ENCODE results near the gene LRP1B. TPM values are rescaled to one million over a fixed set of nuclear protein-coding genes. Genes with fewer than 3 reads are reported as not detected.

The LRP1B gene
- total RNA-seq, 4 donors from 2014 or later: 1.2 to 3.3 (median 2.6) TPM

GRCh38 chr2:142045641-142046040 lies 85.2 kb downstream of the LRP1B start:
- H3K36me3 ChIP-seq: no peaks in the 10 kb centered on the region
- no peaks in the 10 kb centered on the region for H3K27me3 ChIP-seq
- DNase-seq (ENCODE audit: low spot score in 2 of 2): no peak
- no peak overlapping the region for H3K4me3 ChIP-seq
- WGBS, 2 donors: 92% methylated on average over 4 of the region's 4 CpGs
- H3K27ac ChIP-seq: no peak overlapping the region
- TF ChIP-seq CTCF (IDR thresholded peaks at IDR 0.05): no peak
- TF ChIP-seq POLR2A (IDR thresholded peaks at IDR 0.05): no peak
- TF ChIP-seq EP300 (IDR thresholded peaks at IDR 0.05): no peak
- no peaks in the 10 kb centered on the region for H3K9me3 ChIP-seq
- no peaks in the 10 kb centered on the region for H3K4me1 ChIP-seq

- no peaks in the 10 kb centered on the region for H3K27me3 ChIP-seq
- no peak for DNase-seq (ENCODE audit: low spot score in 2 of 2)
- no peak overlapping the region for H3K27ac ChIP-seq
- 48 to 57% methylated on average over 3 of the region's 3 CpGs for WGBS, 2 donors
- no peaks in the 10 kb centered on the region for H3K36me3 ChIP-seq
- no peaks in the 10 kb centered on the region for H3K4me1 ChIP-seq
- no peak for TF ChIP-seq CTCF (IDR thresholded peaks at IDR 0.05)
- TF ChIP-seq EP300 (IDR thresholded peaks at IDR 0.05): no peak
- TF ChIP-seq POLR2A (IDR thresholded peaks at IDR 0.05): no peak
- H3K4me3 ChIP-seq: no peak overlapping the region
- H3K9me3 ChIP-seq: no peaks in the 10 kb centered on the region
These were observed 86.6 kb downstream of the LRP1B start for GRCh38 chr2:142044197-142044596.

- no peak overlapping the region for H3K27ac ChIP-seq
- no peaks in the 10 kb centered on the region for H3K9me3 ChIP-seq
- H3K36me3 ChIP-seq: no peaks in the 10 kb centered on the region
- DNase-seq (ENCODE audit: low spot score in 2 of 2): no peak
- no peak overlapping the region for H3K4me3 ChIP-seq
- no peaks in the 10 kb centered on the region for H3K27me3 ChIP-seq
- H3K4me1 ChIP-seq: no peaks in the 10 kb centered on the region
- 76 to 89% methylated on average over 1 of the region's 1 CpG for WGBS, 2 donors
- TF ChIP-seq EP300 (IDR thresholded peaks at IDR 0.05): no peak
- no peak for TF ChIP-seq CTCF (IDR thresholded peaks at IDR 0.05)
- no peak for TF ChIP-seq POLR2A (IDR thresholded peaks at IDR 0.05)
These were observed 88.1 kb downstream of the LRP1B start for GRCh38 chr2:142042536-142043199.

- Histone ChIP-seq H3K27me3 (no peaks in the 10 kb centered on the region), H3K9me3 (no peaks in the 10 kb centered on the region), H3K4me3 (no peak overlapping the region), H3K27ac (no peak overlapping the region), H3K36me3 (no peaks in the 10 kb centered on the region), H3K4me1 (no peaks in the 10 kb centered on the region)
- 77 to 84% methylated on average over 6 of the region's 6 CpGs for WGBS, 2 donors
- DNase-seq (ENCODE audit: low spot score in 2 of 2): no peak
- TF ChIP-seq CTCF (IDR thresholded peaks at IDR 0.05): no peak
- TF ChIP-seq EP300 (IDR thresholded peaks at IDR 0.05): no peak
- TF ChIP-seq POLR2A (IDR thresholded peaks at IDR 0.05): no peak
These were observed 88.8 kb downstream of the LRP1B start for GRCh38 chr2:142041996-142042395.

GRCh38 chr2:142041105-142041504 lies 89.7 kb downstream of the LRP1B start:
- no peaks in the 10 kb centered on the region for H3K36me3 ChIP-seq
- DNase-seq (ENCODE audit: low spot score in 2 of 2): no peak
- H3K27ac ChIP-seq: no peak overlapping the region
- no peaks in the 10 kb centered on the region for H3K27me3 ChIP-seq
- H3K4me3 ChIP-seq: no peak overlapping the region
- TF ChIP-seq EP300 (IDR thresholded peaks at IDR 0.05): no peak
- TF ChIP-seq POLR2A (IDR thresholded peaks at IDR 0.05): no peak
- no peak for TF ChIP-seq CTCF (IDR thresholded peaks at IDR 0.05)
- 29 to 47% methylated on average over 1 of the region's 1 CpG for WGBS, 2 donors
- H3K9me3 ChIP-seq: no peaks in the 10 kb centered on the region
- no peaks in the 10 kb centered on the region for H3K4me1 ChIP-seq

Measured in tibial nerve (tissue), 4 donors.